Bronchial epithelial cell (primary cell): ENCODE measurements around the gene ARPIN. TPM values are rescaled to one million over a fixed set of nuclear protein-coding genes. Genes with fewer than 3 reads are reported as not detected.

ENCODE experiments used
- DNase-seq: peaks from one replicate; pipeline ENCODE4 v3.0.0-alpha.2; 2010; ENCODE audit warnings: low read depth
- FAIRE-seq: peaks from 2 replicates; lab custom pipeline; 2011; peaks lifted over from hg19 to GRCh38; lab: Jason Lieb, UNC
- H3K27me3 ChIP-seq: 2 replicates; pipeline ENCODE4 v1.5.1; 2011; ENCODE audit warnings: low read length; ENCODE audit not compliant: control insufficient read depth, insufficient read depth
- H3K36me3 ChIP-seq: 2 replicates; pipeline ENCODE4 v1.5.1; 2011; ENCODE audit warnings: low read length; ENCODE audit not compliant: control insufficient read depth, insufficient read depth
- H3K4me3 ChIP-seq: 2 replicates; pipeline ENCODE4 v1.5.1; 2011; ENCODE audit warnings: mild to moderate bottlenecking, low read depth, low read length, control low read depth
- total RNA-seq: library from RNA; depleted of rRNA; stranded (reverse); fragments of >200 nt; gene quantifications from 2 replicates; pipeline ENCODE4 v1.2.1, GENCODE V29; 2014
- TF ChIP-seq, protein P1 (sequence below): IDR thresholded peaks from 2 replicates; pipeline ENCODE4 v1.5.1; 2011; ENCODE audit warnings: mild to moderate bottlenecking, moderate library complexity, low read length, control low read depth, inconsistent platforms; ENCODE audit not compliant: insufficient read depth, severe bottlenecking

The ARPIN gene
- total RNA-seq, 1 donor from 2014 or later: 4.5 TPM

DNA sequence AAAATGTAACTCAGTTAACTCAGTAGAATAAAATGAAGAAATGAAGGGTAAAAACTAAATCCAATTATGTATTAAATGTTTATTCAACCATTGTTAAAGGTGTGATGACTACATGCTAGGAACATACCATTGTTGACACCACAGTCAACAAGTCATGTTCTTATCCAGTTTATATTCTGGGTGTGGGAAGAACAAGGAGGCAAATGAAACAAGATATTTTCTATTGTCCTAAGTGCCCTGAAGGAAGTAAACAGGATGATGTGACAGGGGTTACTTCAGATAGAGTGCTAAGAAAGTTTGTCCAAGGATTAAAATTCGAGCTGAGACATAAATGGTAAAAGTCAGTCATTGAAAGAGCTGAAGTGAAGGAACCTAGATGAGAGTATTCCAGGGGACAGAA, 32.0 kb downstream of the ARPIN start:
- no peak overlapping the region for H3K4me3 ChIP-seq
- TF ChIP-seq, protein P1, sequence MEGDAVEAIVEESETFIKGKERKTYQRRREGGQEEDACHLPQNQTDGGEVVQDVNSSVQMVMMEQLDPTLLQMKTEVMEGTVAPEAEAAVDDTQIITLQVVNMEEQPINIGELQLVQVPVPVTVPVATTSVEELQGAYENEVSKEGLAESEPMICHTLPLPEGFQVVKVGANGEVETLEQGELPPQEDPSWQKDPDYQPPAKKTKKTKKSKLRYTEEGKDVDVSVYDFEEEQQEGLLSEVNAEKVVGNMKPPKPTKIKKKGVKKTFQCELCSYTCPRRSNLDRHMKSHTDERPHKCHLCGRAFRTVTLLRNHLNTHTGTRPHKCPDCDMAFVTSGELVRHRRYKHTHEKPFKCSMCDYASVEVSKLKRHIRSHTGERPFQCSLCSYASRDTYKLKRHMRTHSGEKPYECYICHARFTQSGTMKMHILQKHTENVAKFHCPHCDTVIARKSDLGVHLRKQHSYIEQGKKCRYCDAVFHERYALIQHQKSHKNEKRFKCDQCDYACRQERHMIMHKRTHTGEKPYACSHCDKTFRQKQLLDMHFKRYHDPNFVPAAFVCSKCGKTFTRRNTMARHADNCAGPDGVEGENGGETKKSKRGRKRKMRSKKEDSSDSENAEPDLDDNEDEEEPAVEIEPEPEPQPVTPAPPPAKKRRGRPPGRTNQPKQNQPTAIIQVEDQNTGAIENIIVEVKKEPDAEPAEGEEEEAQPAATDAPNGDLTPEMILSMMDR: no peak
- no peak for FAIRE-seq

DNA sequence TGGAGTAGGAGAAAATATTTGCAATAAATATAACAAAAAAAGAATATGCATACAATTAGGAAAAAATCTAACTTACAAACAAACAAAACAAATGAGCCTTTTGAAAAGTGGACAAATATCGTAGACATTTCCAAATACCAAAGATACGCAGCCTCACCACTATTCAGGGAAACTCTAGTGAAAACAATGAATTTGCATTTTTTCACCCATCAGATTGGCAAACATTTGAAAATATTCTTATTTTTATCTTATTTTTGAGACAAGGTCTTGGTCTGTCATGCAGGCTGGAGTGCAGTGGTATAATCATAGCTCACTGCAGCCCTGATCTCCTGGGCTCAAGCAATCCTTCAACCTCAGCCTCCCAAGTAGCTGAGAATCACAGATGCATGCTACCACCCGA, 34.4 kb downstream of the ARPIN start:
- FAIRE-seq (no peak), DNase-seq (no peak)
- no peaks in the 10 kb centered on the region for H3K27me3 ChIP-seq
- H3K36me3 ChIP-seq: peaks cover 1% of the 10 kb centered on the region
- no peak overlapping the region for H3K4me3 ChIP-seq
- TF ChIP-seq, protein P1: no peak

More for the DNA sequence above, 32.0 kb downstream of the ARPIN start:
- no peaks in the 10 kb centered on the region for H3K27me3 ChIP-seq
- peak; percentile 21 for DNase-seq
- no peaks in the 10 kb centered on the region for H3K36me3 ChIP-seq

DNA sequence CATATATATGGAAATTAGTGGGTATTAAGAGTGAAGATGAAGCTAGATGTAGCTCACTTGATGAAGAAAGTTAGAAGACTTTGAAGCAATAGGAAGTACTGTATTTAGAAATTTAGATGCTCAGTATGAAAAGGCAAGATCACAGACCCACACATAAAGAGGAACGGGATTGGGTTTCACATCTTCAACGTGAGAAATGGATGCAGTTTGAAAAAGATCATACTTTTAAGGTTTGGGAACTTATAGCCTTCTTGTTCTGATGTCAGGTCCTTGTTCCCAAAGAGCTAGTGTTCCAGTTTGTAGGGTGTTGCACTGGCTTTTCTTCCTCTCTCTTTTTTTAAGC, 35.7 kb downstream of the ARPIN start:
- DNase-seq (no peak), FAIRE-seq (no peak)
- TF ChIP-seq, protein P1: no peak
- Histone ChIP-seq H3K4me3 (no peak overlapping the region), H3K36me3 (peaks cover 4% of the 10 kb centered on the region), H3K27me3 (no peaks in the 10 kb centered on the region)

DNA sequence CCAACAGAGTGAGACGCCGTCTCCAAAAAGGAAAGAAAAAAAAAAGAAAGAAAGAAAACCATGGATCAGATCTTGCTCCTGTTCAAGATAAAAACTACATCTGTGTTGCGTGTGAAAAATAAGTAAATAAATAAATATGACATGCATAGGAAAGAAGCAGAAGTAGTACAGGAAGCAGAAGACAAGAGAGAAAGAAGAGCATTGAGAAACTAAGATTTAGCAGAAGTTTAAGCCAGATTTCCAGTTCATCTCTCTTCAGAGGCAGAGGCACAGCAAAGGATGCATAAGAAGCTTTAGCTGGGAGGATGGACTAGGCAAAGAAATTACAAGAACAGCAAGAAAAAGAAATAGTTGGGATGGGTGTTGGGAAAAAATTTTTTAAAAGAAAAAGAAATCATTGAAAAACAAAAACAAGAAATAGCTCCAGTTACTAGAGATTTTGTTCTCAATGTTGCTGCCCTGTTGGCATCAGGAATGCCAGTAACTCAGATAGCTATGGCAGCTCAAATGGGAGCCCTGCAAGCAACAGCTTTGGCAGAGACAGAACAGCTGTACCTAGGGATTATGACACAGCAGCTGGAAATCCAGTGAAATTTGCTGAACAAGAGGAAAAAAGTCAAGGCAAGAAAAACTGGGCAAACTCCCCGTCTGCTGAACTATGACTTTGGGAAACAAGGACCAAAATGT, 36.2 kb downstream of the ARPIN start:
- TF ChIP-seq, protein P1: no peak
- DNase-seq (no peak), FAIRE-seq (no peak)
- H3K36me3 ChIP-seq: peaks cover 4% of the 10 kb centered on the region
- H3K27me3 ChIP-seq: no peaks in the 10 kb centered on the region
- H3K4me3 ChIP-seq: no peak overlapping the region

DNA sequence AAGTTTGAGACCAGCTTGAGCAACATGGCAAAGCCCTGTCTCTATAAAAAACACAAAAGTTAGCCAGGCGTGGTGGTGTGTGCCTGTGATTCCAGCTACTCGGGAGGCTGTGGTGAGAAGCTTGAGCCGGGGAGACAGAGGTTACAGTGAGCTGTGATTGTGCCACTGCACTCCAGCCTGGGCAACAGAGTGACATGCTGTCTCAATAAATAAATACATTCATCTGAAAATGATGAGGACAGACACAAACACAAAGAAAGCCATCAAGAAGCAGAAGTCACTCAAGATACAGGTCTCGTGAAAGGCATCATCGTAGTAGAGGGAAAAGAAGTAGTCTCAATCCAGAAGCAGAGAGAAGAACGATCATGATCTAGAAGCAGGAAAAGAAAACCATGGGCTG, 37.0 kb downstream of the ARPIN start:
- Histone ChIP-seq H3K4me3 (no peak overlapping the region), H3K36me3 (peaks cover 4% of the 10 kb centered on the region), H3K27me3 (no peaks in the 10 kb centered on the region)
- no peak for FAIRE-seq
- TF ChIP-seq, protein P1: no peak
- no peak for DNase-seq

DNA sequence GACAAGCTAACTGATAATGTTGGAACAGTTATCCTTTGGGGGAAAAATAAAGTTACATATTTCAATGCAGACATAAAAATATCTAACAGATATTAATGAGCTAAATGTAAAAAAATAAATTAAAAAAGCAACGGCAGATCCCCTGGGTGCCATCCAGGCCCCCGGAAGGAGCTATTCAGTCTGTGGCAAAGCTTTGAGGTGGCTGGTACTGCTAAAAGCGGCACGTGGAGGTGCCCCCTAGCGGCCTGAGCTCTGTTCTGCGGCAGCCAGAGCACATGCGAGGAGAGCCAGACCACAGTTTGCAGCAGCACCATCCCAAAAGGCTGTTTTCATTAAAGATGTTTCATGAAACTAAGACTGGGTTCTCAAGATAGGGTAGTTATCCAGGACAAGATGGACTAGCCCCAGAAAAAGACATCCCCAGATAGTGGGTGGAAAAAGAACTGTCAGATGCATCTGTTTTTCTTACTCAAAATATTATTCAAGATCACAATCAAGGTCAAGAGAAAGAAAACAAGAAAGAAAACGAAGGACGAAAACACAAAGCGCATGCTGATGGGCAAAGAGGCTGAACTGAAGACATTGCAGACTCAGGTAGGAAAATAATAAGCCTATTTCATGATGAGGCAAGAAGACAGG, 37.7 kb downstream of the ARPIN start:
- FAIRE-seq (no peak), DNase-seq (peak; percentile 52)
- TF ChIP-seq, protein P1: peak; percentile 93
- no peaks in the 10 kb centered on the region for H3K27me3 ChIP-seq
- no peak overlapping the region for H3K4me3 ChIP-seq
- peaks cover 4% of the 10 kb centered on the region for H3K36me3 ChIP-seq
